Stimulated activated memory B cell treated with anti-CD40 and anti-IgM and Interleukin-4, amounts not matched to agents 10 μg/mL and 1 μg/mL and 100 μg/mL, for 72 hours (primary cell): ENCODE results near the gene SLC8A1.

Experiments used
- ATAC-seq: fragments of 150-1000 bp; cut with Tn5 transposase; 2 replicates; pipeline ENCODE4 v1.10.0; 2021
- H3K27ac Mint-ChIP-seq: one replicate; pipeline ENCODE4 v1.8.0; 2022; ENCODE audit warnings: mild to moderate bottlenecking, mixed read lengths
- H3K27me3 Mint-ChIP-seq: one replicate; pipeline ENCODE4 v1.8.0; 2022; ENCODE audit warnings: mixed read lengths
- H3K36me3 Mint-ChIP-seq: one replicate; pipeline ENCODE4 v1.8.0; 2022; ENCODE audit warnings: mixed read lengths
- H3K4me1 Mint-ChIP-seq: one replicate; pipeline ENCODE4 v1.8.0; 2022; ENCODE audit warnings: mixed read lengths
- H3K4me3 Mint-ChIP-seq: one replicate; pipeline ENCODE4 v1.8.0; 2022; ENCODE audit warnings: mild to moderate bottlenecking, moderate library complexity, mixed read lengths
- H3K9me3 Mint-ChIP-seq: one replicate; pipeline ENCODE4 v1.8.0; 2022; ENCODE audit warnings: mixed read lengths

SLC8A1 gene

GRCh38 chr2:40240070-40240469 lies 211.8 kb downstream of the SLC8A1 start:
- no peaks in the 10 kb centered on the region for H3K27me3 Mint-ChIP-seq
- no peak overlapping the region for H3K4me3 Mint-ChIP-seq
- no peaks in the 10 kb centered on the region for H3K4me1 Mint-ChIP-seq
- no peak for ATAC-seq
- no peaks in the 10 kb centered on the region for H3K36me3 Mint-ChIP-seq
- H3K27ac Mint-ChIP-seq, result no peak overlapping the region
- H3K9me3 Mint-ChIP-seq, result no peaks in the 10 kb centered on the region

- H3K27ac Mint-ChIP-seq, result no peak overlapping the region
- H3K27me3 Mint-ChIP-seq, result no peaks in the 10 kb centered on the region
- no peak for ATAC-seq
- H3K4me1 Mint-ChIP-seq, result no peaks in the 10 kb centered on the region
- H3K36me3 Mint-ChIP-seq, result no peaks in the 10 kb centered on the region
- H3K9me3 Mint-ChIP-seq, result no peaks in the 10 kb centered on the region
- H3K4me3 Mint-ChIP-seq, result no peak overlapping the region
Measured at GRCh38 chr2:40230707-40231432, 221.0 kb downstream of the SLC8A1 start.

- H3K9me3 Mint-ChIP-seq, result no peaks in the 10 kb centered on the region
- no peaks in the 10 kb centered on the region for H3K4me1 Mint-ChIP-seq
- H3K36me3 Mint-ChIP-seq, result no peaks in the 10 kb centered on the region
- H3K4me3 Mint-ChIP-seq, result no peak overlapping the region
- no peaks in the 10 kb centered on the region for H3K27me3 Mint-ChIP-seq
- no peak for ATAC-seq
- no peak overlapping the region for H3K27ac Mint-ChIP-seq
Measured at GRCh38 chr2:40230186-40230585, 221.7 kb downstream of the SLC8A1 start.

DNA sequence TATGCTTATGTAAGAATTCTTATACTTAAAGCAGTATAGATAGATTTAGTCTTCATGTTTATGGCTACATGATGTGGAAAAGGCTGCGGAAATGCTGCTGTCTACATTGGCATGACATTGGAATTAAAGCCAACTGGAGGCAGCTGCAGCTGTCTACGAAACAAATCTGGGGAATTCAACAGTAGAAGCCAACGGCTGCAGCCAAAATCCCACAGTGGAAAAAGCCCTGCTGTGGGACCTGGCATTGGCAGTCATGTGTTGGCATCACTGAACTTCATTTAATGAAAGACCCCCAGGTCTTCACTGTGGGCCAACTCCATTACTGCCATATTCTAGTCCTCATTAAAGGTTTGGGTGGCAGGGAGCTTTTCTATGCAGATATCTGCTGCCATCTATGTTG lies 223.6 kb downstream of the SLC8A1 start:
- no peaks in the 10 kb centered on the region for H3K9me3 Mint-ChIP-seq
- no peaks in the 10 kb centered on the region for H3K27me3 Mint-ChIP-seq
- H3K36me3 Mint-ChIP-seq, result no peaks in the 10 kb centered on the region
- no peak overlapping the region for H3K4me3 Mint-ChIP-seq
- no peak for ATAC-seq
- H3K4me1 Mint-ChIP-seq, result no peaks in the 10 kb centered on the region
- H3K27ac Mint-ChIP-seq, result no peak overlapping the region

- no peaks in the 10 kb centered on the region for H3K4me1 Mint-ChIP-seq
- ATAC-seq, result no peak
- peaks cover 3% of the 10 kb centered on the region for H3K9me3 Mint-ChIP-seq
- no peak overlapping the region for H3K4me3 Mint-ChIP-seq
- H3K27me3 Mint-ChIP-seq, result no peaks in the 10 kb centered on the region
- H3K27ac Mint-ChIP-seq, result no peak overlapping the region
- H3K36me3 Mint-ChIP-seq, result no peaks in the 10 kb centered on the region
Measured at GRCh38 chr2:40227210-40227609, 224.7 kb downstream of the SLC8A1 start.

GRCh38 chr2:40226637-40227036 lies 225.3 kb downstream of the SLC8A1 start:
- Mint-ChIP-seq H3K27ac (no peak overlapping the region), H3K36me3 (no peaks in the 10 kb centered on the region)
- no peak for ATAC-seq

GRCh38 chr2:40225670-40226210 lies 226.2 kb downstream of the SLC8A1 start:
- H3K4me3 Mint-ChIP-seq, result no peak overlapping the region

More at GRCh38 chr2:40226637-40227036, 225.3 kb downstream of the SLC8A1 start:
- H3K27me3 Mint-ChIP-seq, result no peaks in the 10 kb centered on the region
- H3K9me3 Mint-ChIP-seq, result peaks cover 4% of the 10 kb centered on the region
- H3K4me3 Mint-ChIP-seq, result no peak overlapping the region
- H3K4me1 Mint-ChIP-seq, result no peaks in the 10 kb centered on the region

DNA sequence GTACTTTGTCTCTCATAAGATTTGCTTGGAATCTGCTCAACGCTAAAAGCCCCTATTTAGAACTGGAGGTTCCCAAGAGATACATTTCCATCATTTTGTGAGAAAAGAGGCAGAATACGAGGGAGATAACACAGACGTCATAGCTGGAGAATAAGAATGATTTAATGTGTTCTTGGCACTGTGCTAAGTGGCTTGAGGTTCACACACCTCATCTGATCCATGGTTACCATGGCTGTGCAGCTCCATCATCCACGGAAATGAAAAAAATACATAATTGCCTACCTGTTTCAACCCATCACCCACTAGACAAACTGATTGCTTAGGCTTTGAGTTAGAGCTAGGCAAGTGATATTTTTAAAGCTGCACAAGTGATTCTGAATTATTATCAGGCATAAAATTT lies 227.6 kb downstream of the SLC8A1 start:
- ATAC-seq, result no peak
- H3K9me3 Mint-ChIP-seq, result peaks cover 7% of the 10 kb centered on the region
- no peak overlapping the region for H3K4me3 Mint-ChIP-seq
- H3K36me3 Mint-ChIP-seq, result no peaks in the 10 kb centered on the region
- no peaks in the 10 kb centered on the region for H3K27me3 Mint-ChIP-seq
- H3K4me1 Mint-ChIP-seq, result no peaks in the 10 kb centered on the region
- no peak overlapping the region for H3K27ac Mint-ChIP-seq

More at GRCh38 chr2:40225670-40226210, 226.2 kb downstream of the SLC8A1 start:
- peaks cover 7% of the 10 kb centered on the region for H3K9me3 Mint-ChIP-seq
- H3K36me3 Mint-ChIP-seq, result no peaks in the 10 kb centered on the region
- H3K27ac Mint-ChIP-seq, result no peak overlapping the region
- no peaks in the 10 kb centered on the region for H3K27me3 Mint-ChIP-seq
- no peak for ATAC-seq
- H3K4me1 Mint-ChIP-seq, result no peaks in the 10 kb centered on the region

DNA sequence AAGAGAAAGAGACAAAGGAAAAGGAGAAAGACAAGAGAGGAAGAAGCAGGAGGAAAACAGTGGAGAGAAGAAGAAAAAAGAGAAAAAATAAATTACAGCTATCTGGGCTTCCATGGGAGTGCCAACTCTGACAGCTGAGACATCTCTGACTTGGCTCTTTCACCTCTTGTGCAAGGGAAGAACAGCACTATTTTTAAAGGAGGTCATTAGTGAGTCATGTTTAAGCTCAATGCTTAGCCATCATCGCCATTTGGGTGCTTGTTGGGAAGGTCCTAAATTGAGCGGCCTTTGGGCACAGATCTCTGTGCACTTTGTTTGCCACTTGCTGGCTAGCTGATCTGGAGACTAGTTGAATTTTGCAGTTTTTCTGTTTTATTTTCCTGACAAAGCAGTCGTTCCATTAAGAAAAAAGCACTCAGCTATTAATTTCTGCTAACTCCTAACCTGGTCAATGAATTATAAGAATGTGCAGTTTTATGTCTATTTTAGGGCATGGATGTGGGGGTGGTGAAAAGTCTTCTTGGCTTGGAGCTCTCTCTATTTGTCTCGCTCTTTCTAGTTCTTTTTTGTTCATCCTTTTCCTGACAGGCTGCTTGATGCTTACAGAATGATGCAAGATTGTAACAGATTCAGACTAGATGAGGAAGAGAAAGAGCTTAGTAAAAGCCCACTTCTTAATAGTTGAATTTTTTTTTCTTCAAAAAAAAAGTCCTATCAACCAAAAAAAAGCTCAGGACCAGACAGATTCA lies 231.5 kb downstream of the SLC8A1 start:
- no peak overlapping the region for H3K27ac Mint-ChIP-seq
- H3K9me3 Mint-ChIP-seq, result peaks cover 13% of the 10 kb centered on the region
- no peaks in the 10 kb centered on the region for H3K27me3 Mint-ChIP-seq
- H3K4me1 Mint-ChIP-seq, result no peaks in the 10 kb centered on the region
- ATAC-seq, result no peak
- H3K36me3 Mint-ChIP-seq, result no peaks in the 10 kb centered on the region
- H3K4me3 Mint-ChIP-seq, result no peak overlapping the region

DNA sequence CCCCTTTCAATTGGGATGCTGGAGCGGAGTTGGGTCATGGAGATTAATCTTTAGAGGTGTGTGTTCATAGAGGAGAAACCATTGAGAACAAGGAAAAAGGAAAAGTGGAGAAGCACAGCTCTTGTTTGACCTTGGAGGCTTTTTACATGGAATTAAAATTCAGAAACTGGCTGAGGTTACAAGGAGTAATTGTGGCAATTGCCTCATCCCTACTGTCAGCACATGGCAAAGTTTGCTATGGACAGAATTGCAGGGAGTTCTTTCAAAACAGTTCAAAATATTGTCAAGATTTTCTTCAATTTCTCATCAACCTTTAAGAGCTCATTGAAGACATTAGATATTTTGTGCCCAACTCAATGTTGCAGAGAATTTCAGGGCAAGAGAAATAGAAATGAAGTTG lies 232.7 kb downstream of the SLC8A1 start:
- no peaks in the 10 kb centered on the region for H3K36me3 Mint-ChIP-seq

DNA sequence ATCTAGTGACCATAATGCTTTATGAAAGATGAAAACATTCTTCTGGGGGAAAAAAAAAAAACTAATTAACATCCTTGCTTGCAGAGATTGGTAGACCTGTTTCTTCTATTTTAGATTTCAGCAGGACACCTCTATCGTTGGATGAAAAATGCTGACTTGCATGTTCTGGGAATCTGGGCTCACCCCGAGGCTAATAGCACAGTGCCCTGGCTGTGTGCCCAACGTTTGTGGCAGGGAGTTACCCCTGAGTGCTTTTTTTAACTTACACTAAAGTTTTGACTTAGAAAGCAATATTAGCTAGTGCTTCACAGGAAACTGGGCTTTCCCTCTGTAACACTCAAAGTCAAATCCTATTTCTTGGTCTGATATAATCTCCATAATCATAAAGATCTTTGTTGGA lies 233.2 kb downstream of the SLC8A1 start:
- H3K27ac Mint-ChIP-seq, result no peak overlapping the region
- no peaks in the 10 kb centered on the region for H3K4me1 Mint-ChIP-seq
- no peak overlapping the region for H3K4me3 Mint-ChIP-seq
- H3K36me3 Mint-ChIP-seq, result no peaks in the 10 kb centered on the region
- no peaks in the 10 kb centered on the region for H3K27me3 Mint-ChIP-seq
- peaks cover 13% of the 10 kb centered on the region for H3K9me3 Mint-ChIP-seq
- ATAC-seq, result no peak

More for the DNA sequence above, 232.7 kb downstream of the SLC8A1 start:
- no peak for ATAC-seq
- Mint-ChIP-seq H3K27me3 (no peaks in the 10 kb centered on the region), H3K4me3 (no peak overlapping the region), H3K4me1 (no peaks in the 10 kb centered on the region), H3K27ac (no peak overlapping the region), H3K9me3 (peaks cover 13% of the 10 kb centered on the region)

DNA sequence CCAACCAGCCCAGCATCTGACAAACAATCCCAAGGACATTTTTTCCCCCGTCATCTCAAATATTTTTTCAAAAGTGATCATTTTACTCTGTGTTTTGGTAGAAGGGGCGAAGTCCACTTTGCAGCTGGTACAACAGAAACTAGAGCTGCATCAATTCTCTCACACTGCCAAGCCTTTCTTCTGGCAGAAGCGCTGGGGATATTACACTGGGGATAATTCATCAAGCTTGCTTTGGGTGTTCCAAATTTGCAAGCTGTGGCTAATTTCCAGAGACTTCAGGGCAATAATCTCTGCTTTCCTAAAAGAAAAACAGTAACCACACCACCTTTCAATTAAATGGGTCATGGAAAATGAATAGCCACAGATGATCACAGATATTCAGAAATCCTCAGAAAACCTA lies 238.3 kb downstream of the SLC8A1 start:
- H3K27me3 Mint-ChIP-seq, result no peaks in the 10 kb centered on the region
- no peak overlapping the region for H3K27ac Mint-ChIP-seq
- no peak overlapping the region for H3K4me3 Mint-ChIP-seq
- peaks cover 6% of the 10 kb centered on the region for H3K9me3 Mint-ChIP-seq
- H3K36me3 Mint-ChIP-seq, result no peaks in the 10 kb centered on the region
- no peak for ATAC-seq
- peaks cover 11% of the 10 kb centered on the region for H3K4me1 Mint-ChIP-seq

GRCh38 chr2:40213071-40213470 lies 238.8 kb downstream of the SLC8A1 start:
- Mint-ChIP-seq H3K4me1 (peaks cover 11% of the 10 kb centered on the region), H3K27ac (no peak overlapping the region), H3K36me3 (no peaks in the 10 kb centered on the region), H3K4me3 (no peak overlapping the region), H3K9me3 (peaks cover 6% of the 10 kb centered on the region), H3K27me3 (no peaks in the 10 kb centered on the region)
- ATAC-seq, result no peak

DNA sequence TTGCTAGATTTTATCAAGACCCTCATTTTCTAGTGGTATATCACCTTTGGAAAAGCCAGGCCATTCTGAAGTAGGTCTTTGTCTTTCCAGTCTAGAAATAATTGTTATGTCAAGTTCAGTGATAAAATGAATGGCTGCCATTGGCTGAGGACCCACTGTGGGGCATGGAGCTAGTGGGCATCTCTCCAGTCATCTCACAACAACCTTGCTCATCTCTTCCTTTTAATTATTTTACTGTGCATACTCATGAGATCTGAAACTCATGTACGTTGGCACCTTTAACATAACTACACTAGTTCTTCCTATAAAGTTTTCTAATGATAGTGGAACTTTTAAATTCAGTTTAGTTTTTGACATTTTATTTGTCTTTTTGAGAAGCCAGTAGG lies 240.9 kb downstream of the SLC8A1 start:
- Mint-ChIP-seq H3K4me1 (peaks cover 11% of the 10 kb centered on the region), H3K27ac (no peak overlapping the region), H3K4me3 (no peak overlapping the region), H3K36me3 (no peaks in the 10 kb centered on the region), H3K27me3 (no peaks in the 10 kb centered on the region), H3K9me3 (no peaks in the 10 kb centered on the region)
- no peak for ATAC-seq

- Mint-ChIP-seq H3K9me3 (no peaks in the 10 kb centered on the region), H3K27me3 (no peaks in the 10 kb centered on the region), H3K27ac (no peak overlapping the region), H3K4me1 (peaks cover 11% of the 10 kb centered on the region), H3K36me3 (no peaks in the 10 kb centered on the region), H3K4me3 (no peak overlapping the region)
- ATAC-seq, result peak; percentile 37
Measured at GRCh38 chr2:40210344-40210967, 241.4 kb downstream of the SLC8A1 start.
